Measurements from ENCODE around the gene KCNJ10. TPM values are rescaled to one million over a fixed set of nuclear protein-coding genes. Genes with fewer than 3 reads are reported as not detected.
"Not testable (repeated sequence)": the region's sequence is repeated elsewhere in the genome, so short reads cannot be mapped to it uniquely, and the experiment has no call there.

KCNJ10 gene
- total RNA-seq, 1 experiment from 2014 or later: not detected

- no peak for DNase-seq (ENCODE audit: extremely low read depth, low read depth)
Measured at GRCh38 chr1:160064164-160064563, 5.8 kb downstream of the KCNJ10 start.

GRCh38 chr1:160063176-160063575 lies 6.8 kb downstream of the KCNJ10 start:
- DNase-seq (ENCODE audit: extremely low read depth, low read depth): no peak

- DNase-seq (ENCODE audit: extremely low read depth, low read depth): no peak
Measured at GRCh38 chr1:160062230-160062532, 7.8 kb downstream of the KCNJ10 start.

GRCh38 chr1:160061369-160062229 lies 8.4 kb downstream of the KCNJ10 start:
- DNase-seq (ENCODE audit: extremely low read depth, low read depth): no peak

DNA sequence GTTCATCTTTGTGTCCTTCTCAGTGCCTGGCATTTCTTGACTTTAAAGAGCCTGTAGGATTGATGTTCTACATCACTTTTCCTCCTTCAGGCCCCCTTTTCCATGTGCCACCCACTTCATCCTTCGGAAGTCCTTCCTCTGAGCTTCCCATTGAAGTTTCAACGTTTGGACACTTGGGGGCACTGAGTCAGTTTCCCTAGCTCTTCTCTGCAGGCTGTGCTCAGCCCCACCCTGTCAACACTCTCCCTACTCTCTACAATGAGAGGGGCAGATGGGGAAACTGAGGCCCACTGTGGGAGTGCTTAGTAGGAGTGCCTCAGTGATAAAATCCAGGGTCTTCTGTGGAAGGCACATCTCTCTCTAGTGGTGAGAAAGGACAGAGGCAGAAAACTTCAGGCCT lies 11.9 kb downstream of the KCNJ10 start:
- DNase-seq (ENCODE audit: extremely low read depth, low read depth): no peak

GRCh38 chr1:160056648-160057169 lies 13.3 kb downstream of the KCNJ10 start:
- DNase-seq (ENCODE audit: extremely low read depth, low read depth): no peak

DNA sequence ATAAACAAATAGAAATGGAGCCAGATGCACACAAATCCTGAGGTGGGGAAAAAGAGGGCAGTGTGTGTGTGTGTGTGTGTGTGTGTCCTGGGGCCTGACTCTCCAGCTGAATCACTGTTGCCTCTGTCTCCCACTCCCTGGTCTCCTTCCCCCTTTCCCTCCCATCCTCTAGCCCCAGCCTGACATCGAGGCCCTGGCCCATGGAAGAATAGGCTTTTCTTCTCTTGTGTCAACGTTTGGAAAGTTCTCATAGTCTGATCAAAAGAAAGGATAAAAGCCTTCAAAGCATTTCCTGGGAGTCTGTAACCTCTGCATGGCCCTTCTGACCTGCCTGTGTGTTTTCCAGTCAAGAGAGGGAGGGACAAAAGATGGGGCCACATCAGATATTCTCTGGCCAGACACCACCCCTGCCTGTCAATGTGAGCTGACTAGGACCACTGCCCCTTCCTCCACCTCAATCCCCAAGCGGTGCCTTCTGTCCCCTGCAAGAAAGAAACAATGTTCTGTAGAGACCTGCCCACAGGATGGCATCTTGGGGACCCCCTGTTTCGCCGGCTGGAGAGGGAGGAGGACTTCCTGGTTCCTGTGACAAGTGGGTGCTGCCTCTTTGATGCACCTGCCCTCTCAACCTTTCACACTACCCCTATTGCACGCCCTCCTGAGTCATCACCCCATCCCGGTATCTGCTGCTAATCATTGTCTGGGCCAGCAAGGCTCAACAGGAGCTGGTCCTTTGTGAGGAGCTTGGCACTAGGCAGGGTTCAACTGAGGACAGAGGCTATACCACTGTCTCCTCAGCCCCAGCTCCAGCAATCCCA lies 16.2 kb downstream of the KCNJ10 start:
- no peak for DNase-seq (ENCODE audit: extremely low read depth, low read depth)

GRCh38 chr1:160052936-160053335 lies 17.0 kb downstream of the KCNJ10 start:
- no peak for DNase-seq (ENCODE audit: extremely low read depth, low read depth)

- no peak for DNase-seq (ENCODE audit: extremely low read depth, low read depth)
Measured at GRCh38 chr1:160050619-160051018, 19.3 kb downstream of the KCNJ10 start.

GRCh38 chr1:160050182-160050581 lies 19.8 kb downstream of the KCNJ10 start:
- not testable (repeated sequence) for DNase-seq (ENCODE audit: extremely low read depth, low read depth)

GRCh38 chr1:160049101-160049500 lies 20.9 kb downstream of the KCNJ10 start:
- no peak for DNase-seq (ENCODE audit: extremely low read depth, low read depth)

- DNase-seq (ENCODE audit: extremely low read depth, low read depth): no peak
Measured at GRCh38 chr1:160048335-160048734, 21.6 kb downstream of the KCNJ10 start.

GRCh38 chr1:160047111-160047991 lies 22.6 kb downstream of the KCNJ10 start:
- no peak for DNase-seq (ENCODE audit: extremely low read depth, low read depth)

DNA sequence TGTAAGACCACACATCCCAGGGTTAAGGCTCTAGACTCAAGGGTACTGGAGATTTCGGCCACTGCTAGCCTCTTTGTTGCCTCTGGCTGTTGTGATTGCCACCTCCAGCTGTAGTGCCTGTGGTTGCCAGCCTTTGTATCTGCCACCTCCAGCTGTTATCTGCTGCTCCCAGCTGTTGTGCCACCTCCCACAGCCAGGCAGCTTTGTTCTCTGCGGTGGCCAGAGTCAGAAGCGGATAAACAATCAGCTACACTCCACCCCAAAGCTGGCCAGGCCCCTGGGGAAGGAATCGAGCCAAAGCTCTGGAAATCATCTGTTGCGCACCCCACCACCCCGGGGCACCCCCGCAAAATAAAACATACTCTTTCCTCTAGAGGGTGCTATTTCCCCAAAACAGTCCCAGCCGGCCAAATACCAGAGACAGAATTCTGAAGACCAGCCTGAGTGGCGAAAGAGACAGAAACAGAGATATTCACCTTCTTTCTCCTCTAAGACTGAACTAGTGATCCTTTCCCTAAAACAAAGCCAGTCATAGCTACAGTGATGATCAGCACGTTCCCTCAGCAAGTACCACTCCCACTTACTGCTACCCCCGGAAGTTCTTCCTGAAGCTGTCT lies 23.4 kb downstream of the KCNJ10 start:
- peak; percentile 46 for DNase-seq (ENCODE audit: extremely low read depth, low read depth)

GRCh38 chr1:160045653-160046052 lies 24.3 kb downstream of the KCNJ10 start:
- DNase-seq (ENCODE audit: extremely low read depth, low read depth): no peak

DNA sequence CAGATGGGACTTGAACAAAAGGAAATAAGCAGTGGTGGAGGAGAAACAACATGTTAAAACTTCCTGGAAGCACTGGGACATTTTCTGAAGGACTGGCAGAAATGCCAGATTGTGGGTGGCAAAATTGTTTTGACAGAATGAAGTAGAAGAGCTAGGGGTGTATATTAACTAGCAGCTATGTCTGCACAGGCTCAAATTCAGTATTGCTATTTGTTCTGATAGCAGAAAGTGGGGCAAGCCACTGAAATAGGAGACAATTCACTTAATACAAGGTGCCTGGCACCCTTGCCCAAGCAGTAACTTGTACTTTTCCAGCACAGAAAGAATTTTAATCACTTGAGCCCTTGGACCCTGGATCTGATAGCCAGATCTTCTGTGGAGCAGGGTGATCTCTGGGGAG lies 26.4 kb downstream of the KCNJ10 start:
- no peak for DNase-seq (ENCODE audit: extremely low read depth, low read depth)

DNA sequence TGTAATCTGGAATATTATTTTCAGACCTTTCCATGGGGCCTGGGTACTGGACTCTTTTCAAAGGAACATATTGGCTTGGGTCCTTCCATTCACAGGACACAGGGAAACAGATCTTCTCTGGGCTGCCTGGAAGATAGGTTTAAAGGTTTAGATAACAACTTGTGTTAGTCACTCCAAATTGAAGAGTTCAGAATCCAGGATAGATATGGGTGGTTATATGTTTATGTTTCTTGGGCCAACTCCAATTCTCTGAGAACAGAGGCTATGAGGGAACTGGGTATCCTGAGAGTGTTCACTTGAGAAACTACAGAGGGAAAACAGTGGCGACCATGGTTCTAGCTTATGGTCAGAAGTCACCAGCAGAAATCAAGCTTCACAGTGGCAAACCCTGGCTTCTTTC lies 29.5 kb downstream of the KCNJ10 start:
- DNase-seq (ENCODE audit: extremely low read depth, low read depth): no peak

DNA sequence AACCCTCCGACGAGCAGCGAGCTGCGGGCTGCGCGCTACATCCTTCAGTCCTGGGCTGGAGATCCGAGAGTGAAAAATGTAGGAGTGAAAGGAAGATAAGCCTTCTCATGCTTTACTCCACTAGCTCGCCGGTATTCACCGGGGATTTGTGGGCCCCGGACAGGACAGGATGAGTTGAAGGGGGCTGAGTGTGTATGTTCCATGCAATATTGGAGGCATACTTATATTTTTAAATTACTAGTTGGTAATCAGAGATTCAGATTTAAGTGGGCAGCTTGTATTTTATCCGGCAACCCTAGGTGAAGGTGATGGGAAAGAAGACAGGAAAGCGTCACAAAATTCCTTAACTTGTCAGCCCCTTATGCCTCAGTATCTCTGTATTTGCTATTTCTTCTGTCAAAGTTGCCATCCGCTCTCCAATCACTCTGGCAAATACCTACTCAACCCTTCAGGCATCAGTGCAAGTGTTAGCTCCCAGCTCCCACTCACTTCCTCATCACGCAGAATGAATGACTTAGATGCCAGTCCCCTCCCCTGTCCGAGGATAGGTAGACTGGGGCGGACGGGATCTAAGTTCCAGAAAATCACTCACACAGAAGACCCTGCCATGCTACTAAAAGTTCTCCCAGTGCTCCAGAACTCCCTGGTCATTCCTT lies 37.7 kb downstream of the KCNJ10 start:
- DNase-seq (ENCODE audit: extremely low read depth, low read depth): no peak

DNA sequence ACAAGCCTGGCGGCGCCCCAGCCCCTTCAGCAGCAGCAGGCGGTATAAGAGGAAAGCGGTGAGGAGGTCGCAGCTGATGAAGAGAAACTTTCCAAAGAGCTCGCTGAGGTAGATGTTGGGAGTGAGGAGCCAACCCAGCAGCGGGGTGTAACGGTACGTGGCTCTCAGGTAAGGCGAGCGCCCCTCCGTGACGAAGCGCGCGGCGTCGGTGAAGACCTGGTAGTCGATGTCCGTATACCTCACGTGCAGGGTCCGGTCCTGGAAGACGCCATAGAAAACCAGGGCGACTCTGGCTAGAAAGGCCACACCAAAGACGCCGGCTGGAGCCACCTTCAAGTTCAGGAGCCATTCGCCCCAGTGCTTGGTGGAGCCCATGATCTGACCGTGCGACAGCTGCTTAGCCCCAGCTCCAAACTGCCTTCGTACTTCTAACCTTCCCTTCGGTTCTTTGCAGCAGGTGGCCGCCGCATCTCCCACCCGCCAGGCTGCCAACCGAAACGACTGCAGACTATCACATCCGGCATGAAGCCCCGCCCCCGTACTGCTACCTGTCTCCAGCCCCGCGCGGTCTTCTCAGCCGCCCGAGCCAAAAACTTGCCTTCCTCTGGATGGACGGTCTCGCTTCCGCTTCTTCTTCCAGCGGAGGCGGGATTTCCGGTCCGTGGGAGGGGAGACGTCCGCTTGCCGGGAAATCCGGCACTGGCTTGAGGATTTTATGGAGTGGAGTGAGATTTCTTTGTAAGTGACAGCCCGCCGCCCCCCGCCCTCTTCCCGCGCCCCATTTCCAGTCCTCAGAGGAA lies 38.4 kb downstream of the KCNJ10 start, which contains the start of gene PIGM:
Gene PIGM, minus strand, starts transcription at position 626 of the 800 bp plus-strand sequence. Its CDS starts 251 bp downstream, at position 375.
- DNase-seq (ENCODE audit: extremely low read depth, low read depth): peak; percentile 90
